Aorta (tissue), 5 donors: Measurements from ENCODE around the gene TRAK1. TPM values are rescaled to one million over a fixed set of nuclear protein-coding genes. Genes with fewer than 3 reads are reported as not detected.
"Not testable (repeated sequence)": the region's sequence is repeated elsewhere in the genome, so short reads cannot be mapped to it uniquely, and the experiment has no call there.

Experiments used
- ATAC-seq: fragments of 200-7000 bp; cut with Tn5 transposase; one replicate; pipeline ENCODE4 v1.9.1; 2022; ENCODE audit warnings: moderate library complexity; ENCODE audit not compliant: low FRiP score
- DNase-seq, 2 donors: peaks; one replicate each; pipeline ENCODE4 v3.0.0-alpha.2; 2020
- H3K27ac ChIP-seq, 2 donors: one replicate each; pipeline ENCODE4 v1.5.1; 2013; ENCODE audit warnings: low read length in 2 of 2, mild to moderate bottlenecking in 2 of 2, moderate library complexity in 2 of 2, control low read depth in 1 of 2, inconsistent platforms in 1 of 2, low read depth in 1 of 2
- H3K27me3 ChIP-seq, 2 donors: one replicate each; pipeline ENCODE4 v1.6.1; 2013; ENCODE audit warnings: control low read depth in 1 of 2, low read length in 1 of 2, mild to moderate bottlenecking in 1 of 2, moderate library complexity in 1 of 2; ENCODE audit not compliant: insufficient read depth in 2 of 2, control insufficient read depth in 1 of 2
- H3K36me3 ChIP-seq, 2 donors: one replicate each; pipeline ENCODE4 v1.6.1; 2013; ENCODE audit warnings: control low read depth in 1 of 2, low read length in 1 of 2, mild to moderate bottlenecking in 1 of 2; ENCODE audit not compliant: insufficient read depth in 2 of 2, control insufficient read depth in 1 of 2
- H3K4me1 ChIP-seq, 2 donors: one replicate each; pipeline ENCODE4 v1.6.1; 2013; ENCODE audit warnings: low read length in 2 of 2, control low read depth in 1 of 2, mild to moderate bottlenecking in 1 of 2, moderate library complexity in 1 of 2; ENCODE audit not compliant: insufficient read depth in 2 of 2, control insufficient read depth in 1 of 2
- H3K4me3 ChIP-seq, 2 donors: one replicate each; pipeline ENCODE4 v1.5.1; 2013; ENCODE audit warnings: low read length in 2 of 2, control low read depth in 1 of 2, mild to moderate bottlenecking in 1 of 2
- H3K9me3 ChIP-seq: one replicate; pipeline ENCODE4 v1.6.1; 2013; ENCODE audit warnings: mild to moderate bottlenecking, low read length; ENCODE audit not compliant: control insufficient read depth
- WGBS, 2 donors: extraction: QIAGEN DNeasy Blood & Tissue Kit; methylation state at CpG; one replicate each; pipeline ENCODE4 v1.1.7; 2013; 5-methylcytosine and 5-hydroxymethylcytosine counted together
- intact Hi-C, 2 donors: fragments of 100-400 bp; cut with DNase I; formaldehyde crosslinking; loops; one replicate each; pipeline versions ENCODE4 v1.14.2 to v1.15.0; 2022
- long read RNA-seq, 2 donors: library from polyadenylated mRNA; unstranded; transcript quantifications; one replicate each; pipeline ENCODE4 v2.0.0, GENCODE V29; 2020 to 2021
- polyA plus RNA-seq, 2 donors: library from polyadenylated mRNA; stranded (reverse); fragments of 200-250 nt; gene quantifications; one replicate each; pipeline ENCODE4 v1.2.3, GENCODE V29; 2013
- total RNA-seq, 2 donors: library from RNA; stranded (reverse); fragmentation: NEBNext Ultra II Directional; extraction: Animal tissue kit (Norgen Biotek cat#: 25700); gene quantifications; one replicate each; pipeline ENCODE4 v1.2.1, GENCODE V29; 2021
- donor health status: healthy with polysubstance abuse.
- donor health status: Bipolar disorder and iron deficiency.
- donor health status: DM: no; HTN: no; CAD: no.
- donor health status: DM: no; HTN: no; CAD: no.
- donor health status: DM: yes; HTN: yes; CAD: no.

Gene TRAK1
- total RNA-seq: 10 to 100 TPM; 33.5 to 37.7 TPM
- polyA plus RNA-seq: 10 to 100 TPM; 15.7 to 16.3 TPM
- long read RNA-seq, donor 1, full-length matches to known transcripts: 3 of 157 reads
- long read RNA-seq, donor 1, partial matches to known transcripts: 123 of 157 reads
- long read RNA-seq, donor 1, other reads (novel, unspliced or antisense): 31 of 157 reads
- long read RNA-seq, donor 2, partial matches to known transcripts: 20 of 40 reads
- long read RNA-seq, donor 2, other reads (novel, unspliced or antisense): 20 of 40 reads

GRCh38 chr3:42090973-42091731 is at the start of gene TRAK1:
Gene TRAK1, plus strand, starts transcription at chr3:42091357. Its CDS starts 113 bp downstream, at chr3:42091470.
- no peaks in the 10 kb centered on the region for H3K9me3 ChIP-seq
- peak within 1 kb of the TSS in 1 of 2 donors; percentile 15 for H3K27ac ChIP-seq
- intact Hi-C loops: loop anchor here in 1 of 2 donors (10.0 kb wide), 1 partner anchor 1566 kb away; the partner anchor contains the start of gene ZNF621
- DNase-seq (no peak), ATAC-seq (peak; percentile 72)
- no peaks in the 10 kb centered on the region for H3K4me1 ChIP-seq
- 11 to 16% methylated on average over 14 of the region's 14 CpGs for WGBS, 2 donors
- H3K4me3 ChIP-seq: peak within 1 kb of the TSS in 1 of 2 donors; percentile 18
- no peaks in the 10 kb centered on the region for H3K27me3 ChIP-seq
- H3K36me3 ChIP-seq: peaks cover 0 to 2% of the 10 kb centered on the region in 2 donors

- intact Hi-C loops: no loop called here
- DNase-seq (no peak), ATAC-seq (no peak)
- Histone ChIP-seq H3K9me3 (no peaks in the 10 kb centered on the region), H3K4me1 (peaks cover 3 to 8% of the 10 kb centered on the region in 2 donors), H3K36me3 (no peaks in the 10 kb centered on the region), H3K27ac (peak overlapping the region; percentile 22 to 86), H3K4me3 (no peak overlapping the region), H3K27me3 (no peaks in the 10 kb centered on the region)
- 20 to 23% methylated on average over 5 of the region's 5 CpGs for WGBS, 2 donors
Measured at GRCh38 chr3:42042747-42043098, 48.4 kb upstream of the TRAK1 start.

- Histone ChIP-seq H3K36me3 (no peaks in the 10 kb centered on the region), H3K27ac (peak overlapping the region; percentile 70 to 86), H3K4me1 (peaks cover 3 to 8% of the 10 kb centered on the region in 2 donors), H3K27me3 (no peaks in the 10 kb centered on the region), H3K4me3 (no peak overlapping the region), H3K9me3 (no peaks in the 10 kb centered on the region)
- intact Hi-C loops: no loop called here
- ATAC-seq (peak; percentile 79), DNase-seq (no peak)
- WGBS, 2 donors: 4 to 10% methylated on average over 9 of the region's 9 CpGs
Measured at GRCh38 chr3:42043099-42043813, 47.9 kb upstream of the TRAK1 start.

- no peaks in the 10 kb centered on the region for H3K27me3 ChIP-seq
- H3K4me1 ChIP-seq: peaks cover 3 to 10% of the 10 kb centered on the region in 2 donors
- H3K27ac ChIP-seq: peak overlapping the region in 1 of 2 donors; percentile 61
- H3K4me3 ChIP-seq: no peak overlapping the region
- H3K36me3 ChIP-seq: no peaks in the 10 kb centered on the region
- DNase-seq (no peak), ATAC-seq (no peak)
- H3K9me3 ChIP-seq: no peaks in the 10 kb centered on the region
- intact Hi-C loops: no loop called here
- 94 to 98% methylated on average over 2 of the region's 2 CpGs for WGBS, 2 donors
Measured at GRCh38 chr3:42045708-42046243, 45.4 kb upstream of the TRAK1 start.

GRCh38 chr3:42048526-42048925 is 42.6 kb upstream of the TRAK1 start:
- H3K27me3 ChIP-seq, H3K27ac ChIP-seq, ATAC-seq, DNase-seq, H3K4me3 ChIP-seq, H3K9me3 ChIP-seq, H3K4me1 ChIP-seq, intact Hi-C loops, H3K36me3 ChIP-seq: not testable (repeated sequence)
- 72 to 90% methylated on average over 4 of the region's 4 CpGs for WGBS, 2 donors

GRCh38 chr3:42050126-42050525 is 41.0 kb upstream of the TRAK1 start:
- ATAC-seq (no peak), DNase-seq (no peak)
- Histone ChIP-seq H3K27ac (no peak overlapping the region), H3K4me3 (no peak overlapping the region), H3K27me3 (no peaks in the 10 kb centered on the region), H3K9me3 (no peaks in the 10 kb centered on the region), H3K4me1 (peaks cover 7 to 8% of the 10 kb centered on the region in 2 donors), H3K36me3 (no peaks in the 10 kb centered on the region)
- intact Hi-C loops: no loop called here
- WGBS, 2 donors: 88% methylated on average over 6 of the region's 6 CpGs

- no peaks in the 10 kb centered on the region for H3K27me3 ChIP-seq
- H3K27ac ChIP-seq: peak overlapping the region in 1 of 2 donors; percentile 59
- no peaks in the 10 kb centered on the region for H3K9me3 ChIP-seq
- H3K4me3 ChIP-seq: no peak overlapping the region
- 75 to 77% methylated on average over 4 of the region's 4 CpGs for WGBS, 2 donors
- no peaks in the 10 kb centered on the region for H3K36me3 ChIP-seq
- no peak for DNase-seq
- intact Hi-C loops: no loop called here
- H3K4me1 ChIP-seq: peaks cover 3 to 6% of the 10 kb centered on the region in 2 donors
- no peak for ATAC-seq
Measured at GRCh38 chr3:42051384-42052131, 39.6 kb upstream of the TRAK1 start.

- H3K4me1 ChIP-seq: peaks cover 3 to 6% of the 10 kb centered on the region in 2 donors
- intact Hi-C loops: no loop called here
- H3K4me3 ChIP-seq: no peak overlapping the region
- peak; percentile 36 for ATAC-seq
- DNase-seq: no peak
- H3K36me3 ChIP-seq: no peaks in the 10 kb centered on the region
- peak overlapping the region in 1 of 2 donors; percentile 62 for H3K27ac ChIP-seq
- H3K9me3 ChIP-seq: no peaks in the 10 kb centered on the region
- no peaks in the 10 kb centered on the region for H3K27me3 ChIP-seq
- 71 to 83% methylated on average over 2 of the region's 2 CpGs for WGBS, 2 donors
Measured at GRCh38 chr3:42052132-42052483, 39.0 kb upstream of the TRAK1 start.
